ENCODE data around the gene DICER1.

DNA sequence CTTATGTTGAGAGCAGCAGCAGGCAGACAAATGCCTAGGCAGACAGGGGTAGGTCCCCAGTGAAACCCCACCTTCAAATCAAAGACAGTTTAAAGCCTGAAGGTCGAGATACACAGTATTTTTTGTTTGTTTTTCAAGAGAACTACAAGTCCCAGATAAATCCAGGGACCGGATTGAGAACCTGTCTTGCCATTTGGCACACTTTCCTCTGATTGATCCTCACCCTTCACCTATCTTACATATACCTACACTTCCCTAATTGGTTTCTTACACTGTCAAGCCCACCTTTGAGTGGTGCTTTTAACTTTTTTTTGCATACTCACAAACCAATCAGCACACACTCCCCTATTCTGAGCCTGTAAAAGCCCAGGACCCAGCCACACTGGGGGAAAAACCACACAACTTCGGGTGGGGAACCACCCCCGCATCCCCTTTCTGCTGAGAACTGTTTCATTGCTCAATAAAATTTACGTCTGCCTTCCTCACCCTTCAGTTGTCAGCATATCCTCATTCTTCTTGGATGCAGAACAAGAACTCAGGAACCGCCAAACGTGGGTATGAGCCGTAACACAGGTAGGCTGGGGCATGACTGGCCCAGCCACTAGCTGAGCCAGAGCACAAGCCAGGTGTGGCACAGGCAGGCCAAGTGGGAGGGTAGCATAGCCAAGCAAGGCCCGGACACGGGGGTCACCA, 11.1 kb downstream of the DICER1 start:
- TF ChIP-seq TCF7L2 (IDR thresholded peaks at IDR 0.05; ENCODE audit: low read depth, low read length) = no peak
- TF ChIP-seq, protein P1, sequence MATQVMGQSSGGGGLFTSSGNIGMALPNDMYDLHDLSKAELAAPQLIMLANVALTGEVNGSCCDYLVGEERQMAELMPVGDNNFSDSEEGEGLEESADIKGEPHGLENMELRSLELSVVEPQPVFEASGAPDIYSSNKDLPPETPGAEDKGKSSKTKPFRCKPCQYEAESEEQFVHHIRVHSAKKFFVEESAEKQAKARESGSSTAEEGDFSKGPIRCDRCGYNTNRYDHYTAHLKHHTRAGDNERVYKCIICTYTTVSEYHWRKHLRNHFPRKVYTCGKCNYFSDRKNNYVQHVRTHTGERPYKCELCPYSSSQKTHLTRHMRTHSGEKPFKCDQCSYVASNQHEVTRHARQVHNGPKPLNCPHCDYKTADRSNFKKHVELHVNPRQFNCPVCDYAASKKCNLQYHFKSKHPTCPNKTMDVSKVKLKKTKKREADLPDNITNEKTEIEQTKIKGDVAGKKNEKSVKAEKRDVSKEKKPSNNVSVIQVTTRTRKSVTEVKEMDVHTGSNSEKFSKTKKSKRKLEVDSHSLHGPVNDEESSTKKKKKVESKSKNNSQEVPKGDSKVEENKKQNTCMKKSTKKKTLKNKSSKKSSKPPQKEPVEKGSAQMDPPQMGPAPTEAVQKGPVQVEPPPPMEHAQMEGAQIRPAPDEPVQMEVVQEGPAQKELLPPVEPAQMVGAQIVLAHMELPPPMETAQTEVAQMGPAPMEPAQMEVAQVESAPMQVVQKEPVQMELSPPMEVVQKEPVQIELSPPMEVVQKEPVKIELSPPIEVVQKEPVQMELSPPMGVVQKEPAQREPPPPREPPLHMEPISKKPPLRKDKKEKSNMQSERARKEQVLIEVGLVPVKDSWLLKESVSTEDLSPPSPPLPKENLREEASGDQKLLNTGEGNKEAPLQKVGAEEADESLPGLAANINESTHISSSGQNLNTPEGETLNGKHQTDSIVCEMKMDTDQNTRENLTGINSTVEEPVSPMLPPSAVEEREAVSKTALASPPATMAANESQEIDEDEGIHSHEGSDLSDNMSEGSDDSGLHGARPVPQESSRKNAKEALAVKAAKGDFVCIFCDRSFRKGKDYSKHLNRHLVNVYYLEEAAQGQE (IDR thresholded peaks at IDR 0.05; ENCODE audit: borderline replicate concordance) = no peak
- TF ChIP-seq, protein P1 (CRISPR knock-in tag; IDR thresholded peaks at IDR 0.05; ENCODE audit: low read depth) = no peak
- TF ChIP-seq RBM15 (IDR thresholded peaks at IDR 0.05; ENCODE audit: insufficient read depth, low read length) = no peak
- no peak for TF ChIP-seq FOXJ2 (tag; IDR thresholded peaks at IDR 0.05)

All from K562 (cell line).